CD4-positive, alpha-beta T cell treated with Interleukin-17A for 4 hours (primary cell): ENCODE results near the gene ITSN1.
A peak's percentile ranks its signal among the peaks of the same experiment; 100 is the strongest.

Experiments
- DNase-seq: peaks from one replicate; pipeline ENCODE4 v3.0.0-alpha.2; 2020; ENCODE audit warnings: mixed read lengths

Gene ITSN1

GRCh38 chr21:33940881-33941245 is 298.6 kb downstream of the ITSN1 start:
- no peak for DNase-seq

- no peak for DNase-seq
Observed at GRCh38 chr21:33942426-33942825, 300.1 kb downstream of the ITSN1 start.

- DNase-seq: no peak
Observed at GRCh38 chr21:33943293-33943692, 301.0 kb downstream of the ITSN1 start.

- no peak for DNase-seq
Observed at GRCh38 chr21:33944185-33944763, 302.0 kb downstream of the ITSN1 start.

GRCh38 chr21:33945652-33946270 is 303.5 kb downstream of the ITSN1 start:
- DNase-seq: peak; percentile 39

- peak; percentile 87 for DNase-seq
Observed at GRCh38 chr21:33947451-33948095, 305.3 kb downstream of the ITSN1 start.

- peak; percentile 87 for DNase-seq
Observed at GRCh38 chr21:33948096-33948950, 306.0 kb downstream of the ITSN1 start.

- no peak for DNase-seq
Observed at GRCh38 chr21:33948951-33949444, 306.7 kb downstream of the ITSN1 start.
